Progenitor cell of endocrine pancreas (in vitro differentiated cells): ENCODE data around the gene PDZD2. TPM values are rescaled to one million over a fixed set of nuclear protein-coding genes. Genes with fewer than 3 reads are reported as not detected.

ENCODE experiments used
- DNase-seq: peaks from one replicate; pipeline ENCODE4 v3.0.0; 2021; ENCODE audit warnings: low spot score; ENCODE audit not compliant: unreplicated experiment
- H3K27ac Mint-ChIP-seq: 2 replicates; pipeline ENCODE4 v1.8.0; 2021; ENCODE audit warnings: mild to moderate bottlenecking, moderate library complexity, mixed read lengths
- H3K27me3 Mint-ChIP-seq: 2 replicates; pipeline ENCODE4 v1.8.0; 2021; ENCODE audit warnings: mixed read lengths
- H3K36me3 Mint-ChIP-seq: 2 replicates; pipeline ENCODE4 v1.8.0; 2022; ENCODE audit warnings: mixed read lengths; ENCODE audit not compliant: insufficient read depth
- H3K4me1 Mint-ChIP-seq: 2 replicates; pipeline ENCODE4 v1.8.0; 2021; ENCODE audit warnings: low read depth, mixed read lengths
- H3K4me3 Mint-ChIP-seq: 2 replicates; pipeline ENCODE4 v1.8.0; 2021; ENCODE audit warnings: low read depth, mild to moderate bottlenecking, moderate library complexity, mixed read lengths
- H3K9me3 Mint-ChIP-seq: 2 replicates; pipeline ENCODE4 v1.8.0; 2021; ENCODE audit warnings: low read depth, mixed read lengths
- CTCF ChIP-seq: fragments of 200-600 bp; sonication (generic); IDR thresholded peaks from one replicate; pipeline ENCODE4 v1.5.0; 2021; ENCODE audit warnings: antibody characterized with exemption, mild to moderate bottlenecking; ENCODE audit not compliant: unreplicated experiment
- total RNA-seq: library from RNA; stranded (reverse); gene quantifications from 2 replicates; pipeline ENCODE4 v1.2.1, GENCODE V29; 2021

PDZD2 gene
- total RNA-seq, 1 donor from 2014 or later, result 3.1 TPM

GRCh38 chr5:31824869-31825517 is 186.1 kb downstream of the PDZD2 start:
- Mint-ChIP-seq H3K27me3 (no peaks in the 10 kb centered on the region), H3K36me3 (no peaks in the 10 kb centered on the region), H3K9me3 (peaks cover 9% of the 10 kb centered on the region), H3K4me3 (no peak overlapping the region), H3K4me1 (no peaks in the 10 kb centered on the region), H3K27ac (peak overlapping the region; percentile 43)
- no peak for TF ChIP-seq CTCF
- no peak for DNase-seq

- Mint-ChIP-seq H3K9me3 (peaks cover 11% of the 10 kb centered on the region), H3K27ac (no peak overlapping the region), H3K4me3 (no peak overlapping the region), H3K4me1 (no peaks in the 10 kb centered on the region), H3K27me3 (no peaks in the 10 kb centered on the region), H3K36me3 (no peaks in the 10 kb centered on the region)
- DNase-seq, result peak; percentile 15
- peak; percentile 76 for TF ChIP-seq CTCF
These were observed 186.7 kb downstream of the PDZD2 start for GRCh38 chr5:31825518-31826068.

GRCh38 chr5:31827867-31828266 is 188.9 kb downstream of the PDZD2 start:
- Mint-ChIP-seq H3K36me3 (no peaks in the 10 kb centered on the region), H3K27ac (no peak overlapping the region), H3K4me3 (no peak overlapping the region), H3K4me1 (no peaks in the 10 kb centered on the region), H3K27me3 (no peaks in the 10 kb centered on the region), H3K9me3 (peaks cover 13% of the 10 kb centered on the region)
- DNase-seq, result no peak
- TF ChIP-seq CTCF, result no peak

- no peak for TF ChIP-seq CTCF
- DNase-seq, result no peak
- Mint-ChIP-seq H3K9me3 (peaks cover 10% of the 10 kb centered on the region), H3K27ac (no peak overlapping the region), H3K27me3 (no peaks in the 10 kb centered on the region), H3K4me3 (no peak overlapping the region), H3K36me3 (no peaks in the 10 kb centered on the region), H3K4me1 (no peaks in the 10 kb centered on the region)
These were observed 194.0 kb downstream of the PDZD2 start for GRCh38 chr5:31832966-31833365.

GRCh38 chr5:31833710-31834109 is 194.8 kb downstream of the PDZD2 start:
- peaks cover 4% of the 10 kb centered on the region for H3K9me3 Mint-ChIP-seq
- no peaks in the 10 kb centered on the region for H3K36me3 Mint-ChIP-seq
- TF ChIP-seq CTCF, result no peak
- H3K4me1 Mint-ChIP-seq, result peaks cover 3% of the 10 kb centered on the region
- no peak overlapping the region for H3K27ac Mint-ChIP-seq
- H3K4me3 Mint-ChIP-seq, result no peak overlapping the region
- no peak for DNase-seq
- H3K27me3 Mint-ChIP-seq, result no peaks in the 10 kb centered on the region
